Central memory CD8-positive, alpha-beta T cell (primary cell): ENCODE data around the gene GIMAP5.
A peak's percentile ranks its signal among the peaks of the same experiment; 100 is the strongest.

Experiments
- ATAC-seq: fragments of 150-1000 bp; cut with Tn5 transposase; replicated peaks from 2 replicates; pipeline ENCODE4 v1.10.0; 2022; ENCODE audit warnings: mild to moderate bottlenecking, moderate FRiP score, moderate number of reproducible peaks; ENCODE audit not compliant: poor library complexity, severe bottlenecking; ENCODE audit errors: extremely low read depth
- DNase-seq, 2 donors: peaks; one replicate each; pipeline ENCODE4 v3.0.0; 2021; ENCODE audit warnings: low spot score in 2 of 2
- H3K27ac Mint-ChIP-seq: one replicate; pipeline ENCODE4 v1.8.0; 2022; ENCODE audit warnings: low read depth, mild to moderate bottlenecking, moderate library complexity, mixed read lengths
- H3K27me3 Mint-ChIP-seq: one replicate; pipeline ENCODE4 v1.8.0; 2022; ENCODE audit warnings: mixed read lengths
- H3K36me3 Mint-ChIP-seq: one replicate; pipeline ENCODE4 v1.8.0; 2022; ENCODE audit warnings: mild to moderate bottlenecking, moderate library complexity, mixed read lengths; ENCODE audit not compliant: insufficient read depth
- H3K4me1 Mint-ChIP-seq: one replicate; pipeline ENCODE4 v1.8.0; 2022; ENCODE audit warnings: mixed read lengths
- H3K4me3 Mint-ChIP-seq: one replicate; pipeline ENCODE4 v1.8.0; 2022; ENCODE audit warnings: mild to moderate bottlenecking, moderate library complexity, mixed read lengths
- H3K9me3 Mint-ChIP-seq: one replicate; pipeline ENCODE4 v1.8.0; 2022; ENCODE audit warnings: mixed read lengths

GIMAP5 gene

DNA sequence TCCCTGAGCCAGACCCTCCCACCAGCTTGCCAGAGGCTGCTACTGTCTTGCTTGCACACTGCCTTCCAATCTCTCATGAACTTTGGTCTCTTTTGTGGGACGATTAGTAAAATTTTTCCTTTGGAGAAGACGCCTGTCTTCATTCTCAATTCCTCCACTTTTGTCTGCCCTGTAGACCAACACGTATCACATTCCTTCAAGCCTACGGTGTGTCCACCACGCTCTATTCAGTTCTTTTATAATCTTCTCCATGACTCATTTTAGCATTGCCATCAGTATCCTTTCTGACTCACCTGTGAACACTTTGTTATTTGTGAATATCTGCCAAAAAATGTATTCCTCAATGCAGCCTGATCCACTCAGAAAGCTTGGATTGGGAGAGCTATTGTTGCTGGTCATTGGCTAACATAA is 1.4 kb downstream of the GIMAP5 start:
- H3K4me1 Mint-ChIP-seq: peaks cover 69% of the 10 kb centered on the region
- DNase-seq (no peak), ATAC-seq (no peak)
- H3K27me3 Mint-ChIP-seq: no peaks in the 10 kb centered on the region
- peak overlapping the region; percentile 86 for H3K4me3 Mint-ChIP-seq
- H3K27ac Mint-ChIP-seq: peak overlapping the region; percentile 98
- no peaks in the 10 kb centered on the region for H3K9me3 Mint-ChIP-seq
- peaks cover 60% of the 10 kb centered on the region for H3K36me3 Mint-ChIP-seq

DNA sequence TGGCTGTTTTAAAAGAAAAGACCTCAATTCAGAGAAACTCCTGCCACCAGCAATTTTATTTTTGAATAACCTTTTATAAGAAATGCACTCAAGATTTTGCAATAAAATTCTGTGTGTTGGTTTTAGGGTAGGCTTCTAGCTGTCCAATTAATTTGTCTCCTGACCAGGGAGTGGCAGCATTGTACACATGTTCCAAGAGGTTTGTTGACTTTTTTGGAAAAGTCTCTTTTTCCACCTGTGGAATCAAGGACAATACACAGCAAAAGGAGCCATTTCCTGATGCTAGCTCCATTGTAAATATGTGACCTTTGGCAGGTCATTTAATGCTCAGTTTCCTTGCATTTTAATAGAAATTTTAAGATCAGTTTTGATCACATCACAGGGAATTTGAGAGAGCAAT is 1.8 kb downstream of the GIMAP5 start:
- no peaks in the 10 kb centered on the region for H3K27me3 Mint-ChIP-seq
- peak overlapping the region; percentile 98 for H3K27ac Mint-ChIP-seq
- no peaks in the 10 kb centered on the region for H3K9me3 Mint-ChIP-seq
- peaks cover 69% of the 10 kb centered on the region for H3K4me1 Mint-ChIP-seq
- H3K36me3 Mint-ChIP-seq: peaks cover 62% of the 10 kb centered on the region
- ATAC-seq (no peak), DNase-seq (no peak)
- peak overlapping the region; percentile 86 for H3K4me3 Mint-ChIP-seq

DNA sequence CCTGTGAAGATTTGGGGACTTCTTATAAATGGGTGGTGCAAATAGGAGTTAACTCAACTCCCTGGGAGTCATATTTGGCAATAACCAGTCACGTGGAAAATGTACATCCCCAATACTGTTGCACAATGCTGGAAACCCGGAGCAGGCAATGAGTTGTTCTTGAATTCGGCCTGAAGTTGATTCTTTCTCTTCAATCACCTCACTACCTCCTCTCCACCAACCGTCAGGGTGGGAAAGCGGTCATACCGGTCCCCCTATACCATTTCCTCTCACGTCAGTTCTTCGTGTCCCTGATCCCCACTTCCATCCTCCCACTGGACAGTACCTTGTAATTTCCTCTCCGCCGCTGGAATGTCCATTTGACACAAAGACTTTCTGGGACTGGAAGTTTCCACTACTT is 2.8 kb downstream of the GIMAP5 start:
- H3K4me3 Mint-ChIP-seq: peak overlapping the region; percentile 86
- no peaks in the 10 kb centered on the region for H3K27me3 Mint-ChIP-seq
- DNase-seq: no peak
- no peaks in the 10 kb centered on the region for H3K9me3 Mint-ChIP-seq
- H3K4me1 Mint-ChIP-seq: peaks cover 69% of the 10 kb centered on the region
- ATAC-seq: no peak
- H3K27ac Mint-ChIP-seq: peak overlapping the region; percentile 98
- peaks cover 71% of the 10 kb centered on the region for H3K36me3 Mint-ChIP-seq

DNA sequence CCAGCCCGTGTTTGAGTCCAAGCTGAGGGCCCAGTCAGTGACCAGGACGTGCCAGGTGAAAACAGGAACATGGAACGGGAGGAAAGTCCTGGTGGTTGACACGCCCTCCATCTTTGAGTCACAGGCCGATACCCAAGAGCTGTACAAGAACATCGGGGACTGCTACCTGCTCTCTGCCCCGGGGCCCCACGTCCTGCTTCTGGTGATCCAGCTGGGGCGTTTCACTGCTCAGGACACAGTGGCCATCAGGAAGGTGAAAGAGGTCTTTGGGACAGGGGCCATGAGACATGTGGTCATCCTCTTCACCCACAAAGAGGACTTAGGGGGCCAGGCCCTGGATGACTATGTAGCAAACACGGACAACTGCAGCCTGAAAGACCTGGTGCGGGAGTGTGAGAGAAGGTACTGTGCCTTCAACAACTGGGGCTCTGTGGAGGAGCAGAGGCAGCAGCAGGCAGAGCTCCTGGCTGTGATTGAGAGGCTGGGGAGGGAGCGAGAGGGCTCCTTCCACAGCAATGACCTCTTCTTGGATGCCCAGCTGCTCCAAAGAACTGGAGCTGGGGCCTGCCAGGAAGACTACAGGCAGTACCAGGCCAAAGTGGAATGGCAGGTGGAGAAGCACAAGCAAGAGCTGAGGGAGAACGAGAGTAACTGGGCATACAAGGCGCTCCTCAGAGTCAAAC is 5.2 kb downstream of the GIMAP5 start:
- H3K9me3 Mint-ChIP-seq: no peaks in the 10 kb centered on the region
- H3K4me3 Mint-ChIP-seq: peak overlapping the region; percentile 86
- H3K27ac Mint-ChIP-seq: peak overlapping the region; percentile 98
- H3K4me1 Mint-ChIP-seq: peaks cover 79% of the 10 kb centered on the region
- H3K27me3 Mint-ChIP-seq: no peaks in the 10 kb centered on the region
- no peak for DNase-seq
- H3K36me3 Mint-ChIP-seq: peaks cover 71% of the 10 kb centered on the region
- ATAC-seq: no peak

DNA sequence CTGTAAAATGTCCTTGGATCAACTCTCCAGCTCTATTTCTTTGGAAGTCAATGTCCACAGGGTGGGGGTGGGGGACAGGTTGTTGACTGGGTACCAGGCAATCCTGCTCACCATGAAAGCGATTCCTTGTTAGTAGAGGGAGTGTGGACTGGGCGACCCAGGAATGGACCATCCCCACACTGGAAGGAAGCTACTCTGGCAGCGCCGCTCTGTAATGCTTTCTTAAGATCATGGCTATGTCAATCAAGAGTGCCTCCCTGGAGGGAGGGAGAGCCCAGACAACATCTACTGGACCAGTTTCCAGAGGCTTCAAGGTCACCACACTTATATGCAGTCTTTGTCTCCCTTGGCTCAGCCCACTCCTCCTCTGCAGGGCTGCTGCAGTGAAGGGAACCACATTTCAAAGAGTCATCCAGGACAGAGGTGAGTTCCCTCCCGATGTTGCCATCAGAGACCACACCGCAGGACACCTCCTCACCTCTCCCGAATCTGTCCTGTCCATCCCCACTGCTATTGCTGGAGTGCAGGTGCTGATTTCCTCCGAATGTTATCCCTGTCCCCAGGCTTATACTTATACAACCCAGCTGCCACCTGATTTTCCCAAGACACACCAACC is 6.9 kb downstream of the GIMAP5 start:
- Mint-ChIP-seq H3K4me3 (peak overlapping the region; percentile 86), H3K36me3 (peaks cover 60% of the 10 kb centered on the region), H3K4me1 (peaks cover 96% of the 10 kb centered on the region), H3K27ac (peak overlapping the region; percentile 98), H3K9me3 (no peaks in the 10 kb centered on the region), H3K27me3 (no peaks in the 10 kb centered on the region)
- no peak for DNase-seq
- no peak for ATAC-seq

DNA sequence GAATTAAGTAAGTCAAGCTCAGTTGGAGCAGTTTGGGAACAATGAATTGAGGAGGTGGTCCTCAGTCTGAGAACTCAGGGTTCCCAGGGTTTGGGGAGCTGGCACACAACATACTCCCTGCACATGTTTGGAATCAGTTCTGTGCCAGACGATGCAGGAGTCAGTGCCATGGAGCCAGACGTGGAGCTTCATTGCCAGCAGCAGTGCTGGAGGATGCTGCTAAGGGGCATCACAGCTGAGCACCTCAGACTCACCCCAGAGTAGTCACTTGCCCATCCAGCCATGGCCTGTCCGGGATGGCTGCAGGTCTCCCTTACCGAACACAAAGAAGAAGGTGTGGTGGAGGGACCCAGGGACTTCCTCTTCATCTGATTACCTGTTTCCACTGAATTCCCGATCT is 7.9 kb downstream of the GIMAP5 start:
- no peaks in the 10 kb centered on the region for H3K27me3 Mint-ChIP-seq
- peaks cover 99% of the 10 kb centered on the region for H3K4me1 Mint-ChIP-seq
- DNase-seq: no peak

DNA sequence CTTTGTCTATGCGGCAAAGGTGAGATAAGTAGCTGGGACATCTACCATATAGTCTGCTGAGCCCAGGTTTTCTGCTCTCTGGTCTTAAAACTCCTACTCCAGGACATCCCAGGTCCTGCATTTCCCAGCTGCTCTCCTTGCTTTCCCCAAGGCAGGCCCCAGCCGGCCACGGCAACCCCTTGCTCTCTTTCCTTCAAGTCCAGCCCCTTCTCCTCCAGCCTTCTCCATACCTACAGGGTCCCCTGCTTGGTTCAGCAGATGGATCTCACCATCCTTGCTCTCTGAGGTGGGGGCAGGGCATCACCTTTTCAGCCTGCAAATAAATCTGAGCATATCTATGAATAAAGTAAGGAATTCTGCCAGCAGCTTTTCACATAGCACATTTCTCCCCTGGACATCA is 8.7 kb downstream of the GIMAP5 start:
- Mint-ChIP-seq H3K9me3 (no peaks in the 10 kb centered on the region), H3K36me3 (peaks cover 45% of the 10 kb centered on the region), H3K27ac (peak overlapping the region; percentile 98)

More for the DNA sequence above, 7.9 kb downstream of the GIMAP5 start:
- no peaks in the 10 kb centered on the region for H3K9me3 Mint-ChIP-seq
- H3K36me3 Mint-ChIP-seq: peaks cover 53% of the 10 kb centered on the region
- no peak for ATAC-seq
- H3K4me3 Mint-ChIP-seq: peak overlapping the region; percentile 86
- peak overlapping the region; percentile 98 for H3K27ac Mint-ChIP-seq

DNA sequence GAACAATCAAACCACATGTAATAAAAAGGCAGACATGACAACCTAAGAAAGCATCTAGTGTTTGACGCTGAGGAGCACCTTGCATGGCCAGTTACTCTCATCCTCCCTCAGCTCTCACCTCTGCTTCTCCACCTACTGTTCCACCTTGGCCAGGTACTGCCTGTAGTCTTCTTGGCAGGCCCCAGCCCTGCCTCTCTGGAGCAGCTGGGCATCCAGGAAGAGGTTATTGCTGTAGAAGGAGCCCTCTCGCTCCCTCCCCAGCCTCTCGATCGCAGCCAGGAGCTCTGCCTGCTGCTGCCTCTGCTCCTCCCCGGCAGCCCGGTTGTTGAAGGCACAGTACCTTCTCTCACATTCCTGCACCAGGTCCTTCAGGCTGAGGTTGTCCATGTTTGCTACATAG is 9.7 kb downstream of the GIMAP5 start:
- peaks cover 87% of the 10 kb centered on the region for H3K4me1 Mint-ChIP-seq

More for the DNA sequence above, 8.7 kb downstream of the GIMAP5 start:
- Mint-ChIP-seq H3K27me3 (no peaks in the 10 kb centered on the region), H3K4me3 (peak overlapping the region; percentile 86), H3K4me1 (peaks cover 98% of the 10 kb centered on the region)
- DNase-seq (no peak), ATAC-seq (no peak)

DNA sequence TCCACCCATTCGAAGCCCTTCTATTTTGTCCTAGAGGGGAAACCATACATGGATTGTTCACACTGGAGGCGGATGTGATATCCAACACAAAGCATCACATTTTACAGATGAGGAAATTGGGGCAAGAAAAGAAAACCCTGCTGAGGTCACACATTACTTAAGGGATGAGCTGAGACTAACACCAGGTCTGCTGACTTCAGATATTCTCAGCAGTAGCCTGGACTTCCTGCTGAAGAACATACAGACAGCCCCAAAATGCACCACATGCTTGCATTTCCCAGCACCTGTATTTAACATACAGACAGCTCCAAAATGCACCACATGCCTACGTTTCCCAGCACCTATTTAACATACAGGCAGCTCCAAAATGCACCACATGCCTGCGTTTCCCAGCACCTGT is 11.2 kb downstream of the GIMAP5 start:
- peak overlapping the region; percentile 23 for H3K4me3 Mint-ChIP-seq
- H3K36me3 Mint-ChIP-seq: peaks cover 22% of the 10 kb centered on the region
- no peaks in the 10 kb centered on the region for H3K27me3 Mint-ChIP-seq
- DNase-seq (no peak), ATAC-seq (peak; percentile 72)
- H3K9me3 Mint-ChIP-seq: no peaks in the 10 kb centered on the region
- peaks cover 79% of the 10 kb centered on the region for H3K4me1 Mint-ChIP-seq
- H3K27ac Mint-ChIP-seq: peak overlapping the region; percentile 87

More for the DNA sequence above, 9.7 kb downstream of the GIMAP5 start:
- H3K9me3 Mint-ChIP-seq: no peaks in the 10 kb centered on the region
- H3K36me3 Mint-ChIP-seq: peaks cover 35% of the 10 kb centered on the region
- ATAC-seq (no peak), DNase-seq (no peak)
- peak overlapping the region; percentile 42 for H3K4me3 Mint-ChIP-seq
- H3K27me3 Mint-ChIP-seq: no peaks in the 10 kb centered on the region
- H3K27ac Mint-ChIP-seq: peak overlapping the region; percentile 87

DNA sequence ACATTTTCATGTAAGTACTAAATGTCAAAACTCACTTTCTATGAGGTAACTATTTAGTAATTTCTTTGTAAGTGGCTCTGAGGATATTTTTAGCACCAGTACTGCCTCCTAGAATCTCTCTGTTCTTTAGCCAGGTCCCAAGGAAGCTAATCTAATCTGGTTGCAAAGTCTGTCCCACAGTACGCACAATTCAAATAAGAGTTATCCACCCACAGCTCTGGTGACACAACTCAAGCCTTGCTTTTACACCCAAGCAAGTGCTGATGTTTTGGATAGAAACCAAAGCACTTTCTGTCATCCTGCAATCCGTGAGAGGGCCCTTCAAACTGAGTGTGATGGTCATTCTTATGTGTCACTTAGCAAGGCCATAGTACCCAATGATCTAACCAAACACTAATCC is 14.5 kb downstream of the GIMAP5 start:
- no peak overlapping the region for H3K4me3 Mint-ChIP-seq
- ATAC-seq: no peak
- no peaks in the 10 kb centered on the region for H3K9me3 Mint-ChIP-seq
- peaks cover 14% of the 10 kb centered on the region for H3K36me3 Mint-ChIP-seq
- no peak for DNase-seq
- H3K4me1 Mint-ChIP-seq: peaks cover 73% of the 10 kb centered on the region
- H3K27me3 Mint-ChIP-seq: no peaks in the 10 kb centered on the region
- no peak overlapping the region for H3K27ac Mint-ChIP-seq

DNA sequence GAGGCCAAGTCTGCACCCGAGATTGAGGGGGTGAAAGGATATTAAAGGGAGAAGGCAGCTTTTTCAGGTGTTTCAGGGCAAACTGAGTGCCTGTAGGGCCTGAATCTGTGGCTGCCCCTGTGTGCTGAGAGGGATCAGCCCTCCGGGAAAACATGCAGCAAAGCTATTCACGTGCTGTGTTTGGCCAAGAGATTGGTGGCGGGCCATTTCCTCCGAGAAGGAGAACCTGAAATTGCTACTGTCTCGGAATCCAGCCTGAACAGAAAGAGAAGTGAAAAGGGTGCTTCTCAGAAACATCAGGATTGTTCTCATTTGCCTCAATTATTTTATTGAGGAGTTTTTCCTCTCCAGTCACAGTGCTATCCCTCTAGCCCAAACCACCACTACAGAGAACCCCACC is 16.0 kb downstream of the GIMAP5 start:
- no peak overlapping the region for H3K4me3 Mint-ChIP-seq

DNA sequence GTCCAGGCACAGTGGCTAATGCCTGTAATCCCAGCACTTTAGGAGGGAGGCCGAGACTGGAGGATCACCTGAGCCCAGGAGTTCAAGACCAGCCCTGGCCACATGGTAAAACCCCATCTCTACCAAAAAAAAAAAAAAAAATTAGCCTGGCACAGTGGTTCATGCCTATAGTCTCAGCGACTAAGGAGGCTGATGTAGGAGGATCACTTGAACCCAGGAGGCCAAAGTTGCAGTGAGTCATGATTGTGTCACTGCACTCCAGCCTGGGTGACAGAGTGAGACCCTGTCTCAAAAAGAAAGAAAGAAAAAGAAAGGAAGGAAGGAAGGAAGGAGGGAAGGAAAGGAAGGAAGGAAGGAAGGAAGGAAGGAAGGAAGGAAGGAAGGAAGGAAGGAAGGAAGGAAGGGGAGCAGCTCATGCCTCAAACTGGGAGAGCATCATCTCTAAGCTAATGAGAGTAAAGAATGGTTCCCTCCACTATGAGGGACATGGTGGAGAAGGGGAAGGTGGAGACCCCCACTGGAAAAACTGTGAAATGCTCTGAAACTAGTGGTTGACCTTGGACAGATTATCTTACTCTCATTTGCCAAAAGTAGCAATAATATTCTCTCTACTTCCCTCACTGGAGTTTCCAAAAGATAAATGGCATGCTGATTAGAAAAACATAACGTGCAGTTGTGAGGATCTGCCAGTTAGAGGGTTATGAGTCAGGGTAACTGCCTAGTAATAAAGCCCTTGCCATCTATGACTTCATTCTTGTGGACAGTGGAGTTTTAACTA is 16.8 kb downstream of the GIMAP5 start:
- H3K36me3 Mint-ChIP-seq: peaks cover 15% of the 10 kb centered on the region
- H3K27ac Mint-ChIP-seq: peak overlapping the region; percentile 87
- H3K4me1 Mint-ChIP-seq: peaks cover 55% of the 10 kb centered on the region
- ATAC-seq: no peak
- H3K27me3 Mint-ChIP-seq: no peaks in the 10 kb centered on the region
- H3K9me3 Mint-ChIP-seq: no peaks in the 10 kb centered on the region
- DNase-seq: no peak
- H3K4me3 Mint-ChIP-seq: peak overlapping the region; percentile 50

More for the DNA sequence above, 16.0 kb downstream of the GIMAP5 start:
- H3K27ac Mint-ChIP-seq: peak overlapping the region; percentile 87
- ATAC-seq (no peak), DNase-seq (no peak)
- peaks cover 62% of the 10 kb centered on the region for H3K4me1 Mint-ChIP-seq
- no peaks in the 10 kb centered on the region for H3K9me3 Mint-ChIP-seq
- H3K36me3 Mint-ChIP-seq: peaks cover 15% of the 10 kb centered on the region
- H3K27me3 Mint-ChIP-seq: no peaks in the 10 kb centered on the region
